NB4 (cell line): ENCODE data around the gene BLOC1S6.

Source experiments
- MYC ChIP-seq: IDR thresholded peaks from 2 replicates; pipeline ENCODE4 v1.6.1; 2011; ENCODE audit warnings: low read depth, low read length
- POLR2A ChIP-seq: IDR thresholded peaks from 2 replicates; pipeline ENCODE4 v1.6.1; 2011; ENCODE audit warnings: mild to moderate bottlenecking; ENCODE audit not compliant: insufficient read length; ENCODE audit errors: extremely low read depth
- TF ChIP-seq, protein P1 (sequence below): IDR thresholded peaks from one replicate; pipeline ENCODE4 v1.5.1; 2012; ENCODE audit warnings: low read depth, low read length

DNA sequence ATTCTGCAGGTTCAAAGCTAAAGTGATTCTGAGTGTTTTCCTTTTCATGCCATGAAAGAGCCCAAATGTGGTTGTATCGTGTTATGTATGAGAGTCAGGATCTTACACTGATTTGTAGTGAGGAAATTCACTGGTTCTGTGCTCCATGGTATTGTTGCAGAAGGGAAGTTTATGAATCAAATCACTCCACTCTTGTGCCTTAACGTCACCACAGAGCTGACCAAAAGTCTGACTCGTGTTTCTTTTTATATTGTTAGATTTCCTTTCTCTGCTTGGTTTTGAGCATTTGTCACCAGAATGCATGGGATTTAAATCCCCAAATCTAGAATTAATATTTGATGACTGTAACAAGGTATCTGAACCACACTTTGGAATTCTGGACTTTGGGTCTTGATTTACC lies 35.5 kb upstream of the BLOC1S6 start:
- TF ChIP-seq, protein P1, sequence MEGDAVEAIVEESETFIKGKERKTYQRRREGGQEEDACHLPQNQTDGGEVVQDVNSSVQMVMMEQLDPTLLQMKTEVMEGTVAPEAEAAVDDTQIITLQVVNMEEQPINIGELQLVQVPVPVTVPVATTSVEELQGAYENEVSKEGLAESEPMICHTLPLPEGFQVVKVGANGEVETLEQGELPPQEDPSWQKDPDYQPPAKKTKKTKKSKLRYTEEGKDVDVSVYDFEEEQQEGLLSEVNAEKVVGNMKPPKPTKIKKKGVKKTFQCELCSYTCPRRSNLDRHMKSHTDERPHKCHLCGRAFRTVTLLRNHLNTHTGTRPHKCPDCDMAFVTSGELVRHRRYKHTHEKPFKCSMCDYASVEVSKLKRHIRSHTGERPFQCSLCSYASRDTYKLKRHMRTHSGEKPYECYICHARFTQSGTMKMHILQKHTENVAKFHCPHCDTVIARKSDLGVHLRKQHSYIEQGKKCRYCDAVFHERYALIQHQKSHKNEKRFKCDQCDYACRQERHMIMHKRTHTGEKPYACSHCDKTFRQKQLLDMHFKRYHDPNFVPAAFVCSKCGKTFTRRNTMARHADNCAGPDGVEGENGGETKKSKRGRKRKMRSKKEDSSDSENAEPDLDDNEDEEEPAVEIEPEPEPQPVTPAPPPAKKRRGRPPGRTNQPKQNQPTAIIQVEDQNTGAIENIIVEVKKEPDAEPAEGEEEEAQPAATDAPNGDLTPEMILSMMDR, result no peak
- TF ChIP-seq POLR2A (no peak), MYC (no peak)
